DND-41 (cell line): ENCODE results near the gene KAT2A.

Experiments used
- ATAC-seq: fragments of 200-7000 bp; cut with Tn5 transposase; 3 replicates; pipeline ENCODE4 v1.9.1; 2021; ENCODE audit warnings: low read depth; ENCODE audit not compliant: insufficient read depth
- DNase-seq: peaks from one replicate; pipeline ENCODE4 v3.0.0-alpha.2; 2020
- H2AFZ ChIP-seq: 2 replicates; pipeline ENCODE4 v1.6.0; 2012; ENCODE audit warnings: low read depth, low read length
- H3K27ac ChIP-seq: 2 replicates; pipeline ENCODE4 v1.5.1; 2012; ENCODE audit warnings: low read length, inconsistent platforms
- H3K27me3 ChIP-seq: fragments of 200-600 bp; sonication (generic); 2 replicates; pipeline ENCODE4 v1.6.0; 2012; ENCODE audit warnings: low read length, mild to moderate bottlenecking, inconsistent platforms; ENCODE audit not compliant: insufficient read depth, poor library complexity
- H3K36me3 ChIP-seq: 2 replicates; pipeline ENCODE4 v1.5.1; 2012; ENCODE audit warnings: low read length, inconsistent platforms; ENCODE audit not compliant: insufficient read depth
- H3K4me1 ChIP-seq: 2 replicates; pipeline ENCODE4 v1.5.1; 2012; ENCODE audit warnings: mild to moderate bottlenecking, low read length; ENCODE audit not compliant: insufficient read depth
- H3K4me2 ChIP-seq: 2 replicates; pipeline ENCODE4 v1.6.0; 2012; ENCODE audit warnings: mild to moderate bottlenecking, moderate library complexity, low read length, inconsistent platforms; ENCODE audit not compliant: insufficient read depth
- H3K4me3 ChIP-seq, 2 experiments: fragments of 200-600 bp in 1 of 2; shearing (Covaris generic) in 1 of 2; 2 replicates each; pipeline ENCODE4 v1.5.1; 2012 to 2016; ENCODE audit warnings: inconsistent platforms in 2 of 2, low read length in 2 of 2, mild to moderate bottlenecking in 2 of 2, low read depth in 1 of 2, moderate library complexity in 1 of 2
- H3K79me2 ChIP-seq: 2 replicates; pipeline ENCODE4 v1.6.0; 2012; ENCODE audit warnings: low read length, inconsistent platforms; ENCODE audit not compliant: insufficient read depth
- H3K9ac ChIP-seq: 2 replicates; pipeline ENCODE4 v1.6.0; 2012; ENCODE audit warnings: low read depth, mild to moderate bottlenecking, inconsistent platforms, low read length, moderate library complexity
- H3K9me3 ChIP-seq: 2 replicates; pipeline ENCODE4 v1.5.1; 2012; ENCODE audit warnings: low read length, moderate library complexity, mild to moderate bottlenecking, inconsistent platforms; ENCODE audit not compliant: insufficient read depth, severe bottlenecking
- H4K20me1 ChIP-seq: 2 replicates; pipeline ENCODE4 v1.6.0; 2012; ENCODE audit warnings: low read length; ENCODE audit not compliant: insufficient read depth
- EZH2 ChIP-seq: IDR thresholded peaks from 3 replicates; pipeline ENCODE4 v1.6.1; 2012; ENCODE audit warnings: borderline replicate concordance, low read depth, mild to moderate bottlenecking, moderate library complexity, low read length, inconsistent platforms; ENCODE audit not compliant: severe bottlenecking
- TF ChIP-seq, protein P1 (sequence below): IDR thresholded peaks from 2 replicates; pipeline ENCODE4 v1.5.1; 2012; ENCODE audit warnings: borderline replicate concordance, low read length, moderate library complexity, mild to moderate bottlenecking; ENCODE audit not compliant: poor library complexity, severe bottlenecking; ENCODE audit errors: extremely low read depth

Gene KAT2A

GRCh38 chr17:42092939-42093338, 28.2 kb downstream of the KAT2A start:
- no peak for TF ChIP-seq EZH2
- TF ChIP-seq, protein P1, sequence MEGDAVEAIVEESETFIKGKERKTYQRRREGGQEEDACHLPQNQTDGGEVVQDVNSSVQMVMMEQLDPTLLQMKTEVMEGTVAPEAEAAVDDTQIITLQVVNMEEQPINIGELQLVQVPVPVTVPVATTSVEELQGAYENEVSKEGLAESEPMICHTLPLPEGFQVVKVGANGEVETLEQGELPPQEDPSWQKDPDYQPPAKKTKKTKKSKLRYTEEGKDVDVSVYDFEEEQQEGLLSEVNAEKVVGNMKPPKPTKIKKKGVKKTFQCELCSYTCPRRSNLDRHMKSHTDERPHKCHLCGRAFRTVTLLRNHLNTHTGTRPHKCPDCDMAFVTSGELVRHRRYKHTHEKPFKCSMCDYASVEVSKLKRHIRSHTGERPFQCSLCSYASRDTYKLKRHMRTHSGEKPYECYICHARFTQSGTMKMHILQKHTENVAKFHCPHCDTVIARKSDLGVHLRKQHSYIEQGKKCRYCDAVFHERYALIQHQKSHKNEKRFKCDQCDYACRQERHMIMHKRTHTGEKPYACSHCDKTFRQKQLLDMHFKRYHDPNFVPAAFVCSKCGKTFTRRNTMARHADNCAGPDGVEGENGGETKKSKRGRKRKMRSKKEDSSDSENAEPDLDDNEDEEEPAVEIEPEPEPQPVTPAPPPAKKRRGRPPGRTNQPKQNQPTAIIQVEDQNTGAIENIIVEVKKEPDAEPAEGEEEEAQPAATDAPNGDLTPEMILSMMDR = no peak

GRCh38 chr17:42090964-42091790, 30.0 kb downstream of the KAT2A start:
- H3K9ac ChIP-seq = no peak overlapping the region
- no peak overlapping the region for H3K27ac ChIP-seq
- no peak for TF ChIP-seq EZH2
- TF ChIP-seq, protein P1 = no peak
- DNase-seq (no peak), ATAC-seq (no peak)
- no peaks in the 10 kb centered on the region for H4K20me1 ChIP-seq
- H3K4me1 ChIP-seq = no peaks in the 10 kb centered on the region
- H3K9me3 ChIP-seq = no peaks in the 10 kb centered on the region
- H3K4me2 ChIP-seq = no peak overlapping the region
- H2AFZ ChIP-seq = no peak overlapping the region
- no peak overlapping the region for H3K4me3 ChIP-seq
- H3K79me2 ChIP-seq = no peaks in the 10 kb centered on the region
- H3K27me3 ChIP-seq = no peaks in the 10 kb centered on the region
- H3K36me3 ChIP-seq = no peaks in the 10 kb centered on the region

More at GRCh38 chr17:42092939-42093338, 28.2 kb downstream of the KAT2A start:
- no peaks in the 10 kb centered on the region for H3K27me3 ChIP-seq
- H4K20me1 ChIP-seq = no peaks in the 10 kb centered on the region
- H3K36me3 ChIP-seq = no peaks in the 10 kb centered on the region
- H2AFZ ChIP-seq = no peak overlapping the region
- no peaks in the 10 kb centered on the region for H3K9me3 ChIP-seq
- H3K4me3 ChIP-seq = no peak overlapping the region
- no peak for DNase-seq
- no peak overlapping the region for H3K9ac ChIP-seq
- no peaks in the 10 kb centered on the region for H3K79me2 ChIP-seq
- no peaks in the 10 kb centered on the region for H3K4me1 ChIP-seq
- no peak overlapping the region for H3K27ac ChIP-seq
- H3K4me2 ChIP-seq = no peak overlapping the region
- no peak for ATAC-seq

DNA sequence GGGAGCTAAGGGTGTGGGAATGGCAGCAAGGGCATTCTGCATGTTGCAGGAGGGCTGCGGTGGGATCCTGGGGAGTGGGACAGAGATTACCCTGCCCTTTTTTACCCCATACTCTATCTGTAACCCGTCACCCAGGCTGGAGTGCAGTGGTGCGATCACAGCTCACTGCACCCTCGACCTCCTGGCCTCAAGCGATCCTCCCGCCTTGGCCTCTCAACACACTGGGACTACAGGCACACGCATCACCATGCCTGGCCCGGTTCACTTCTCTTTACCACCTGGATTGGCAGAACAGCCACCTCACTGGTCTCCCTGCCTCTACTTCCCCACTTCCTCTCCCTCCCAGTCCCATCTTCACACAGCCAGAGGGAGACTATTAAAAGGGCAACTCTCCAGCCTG, 32.4 kb downstream of the KAT2A start:
- H3K36me3 ChIP-seq = no peaks in the 10 kb centered on the region
- no peak for TF ChIP-seq EZH2
- TF ChIP-seq, protein P1 = no peak
- no peak overlapping the region for H3K9ac ChIP-seq
- DNase-seq (no peak), ATAC-seq (no peak)
- no peaks in the 10 kb centered on the region for H4K20me1 ChIP-seq
- H3K4me1 ChIP-seq = no peaks in the 10 kb centered on the region
- H2AFZ ChIP-seq = no peak overlapping the region
- H3K27ac ChIP-seq = no peak overlapping the region
- no peaks in the 10 kb centered on the region for H3K79me2 ChIP-seq
- H3K27me3 ChIP-seq = no peaks in the 10 kb centered on the region
- no peak overlapping the region for H3K4me2 ChIP-seq
- H3K9me3 ChIP-seq = no peaks in the 10 kb centered on the region
- no peak overlapping the region for H3K4me3 ChIP-seq
